H1 (cell line): ENCODE measurements around the gene F7. TPM values are rescaled to one million over a fixed set of nuclear protein-coding genes. Genes with fewer than 3 reads are reported as not detected.

Experiments
- CTCF ChIA-PET: fragments of 300-600 bp; sonication (Branson Sonifier 250); formaldehyde crosslinking; loops from one replicate; lab custom pipeline; 2021; ENCODE audit not compliant: partially characterized antibody; lab: Charles Lee
- POLR2A ChIA-PET: fragments of 300-600 bp; sonication (Branson Sonifier 250); formaldehyde crosslinking; loops from one replicate; lab custom pipeline; 2021; ENCODE audit warnings: inconsistent platforms; ENCODE audit not compliant: partially characterized antibody; lab: Charles Lee
- DNase-seq, 2 experiments: peaks; one replicate each; pipeline versions ENCODE4 v3.0.0 to v3.0.0-alpha.2; 2010 to 2022; ENCODE audit warnings: low spot score in 2 of 2, low read depth in 1 of 2, mixed read lengths in 1 of 2
- FAIRE-seq: peaks from 2 replicates; lab custom pipeline; 2011; peaks lifted over from hg19 to GRCh38; lab: Jason Lieb, UNC
- H2AFZ ChIP-seq: 2 replicates; pipeline ENCODE4 v1.8.1; 2012; ENCODE audit warnings: low read length, inconsistent platforms
- H2AK5ac ChIP-seq: 2 replicates; pipeline ENCODE4 v1.6.1; 2013; ENCODE audit warnings: low read depth, low read length
- H2BK120ac ChIP-seq: replicated peaks from 2 replicates; pipeline ENCODE3; 2013; ENCODE audit warnings: low read depth, low read length, inconsistent platforms
- H2BK12ac ChIP-seq: 2 replicates; pipeline ENCODE4 v1.6.1; 2013; ENCODE audit warnings: low read depth, low read length
- H2BK15ac ChIP-seq: 2 replicates; pipeline ENCODE4 v1.6.1; 2013; ENCODE audit warnings: low read length
- H2BK20ac ChIP-seq: 2 replicates; pipeline ENCODE4 v1.6.1; 2013; ENCODE audit warnings: low read length
- H2BK5ac ChIP-seq: 2 replicates; pipeline ENCODE4 v1.6.1; 2013; ENCODE audit warnings: low read depth, low read length
- H3K14ac ChIP-seq: 2 replicates; pipeline ENCODE4 v1.6.1; 2013; ENCODE audit warnings: inconsistent platforms; ENCODE audit not compliant: insufficient read length
- H3K18ac ChIP-seq: 2 replicates; pipeline ENCODE4 v1.6.1; 2013; ENCODE audit warnings: low read length; ENCODE audit errors: extremely low read depth
- H3K23ac ChIP-seq: 2 replicates; pipeline ENCODE4 v1.6.1; 2013; ENCODE audit warnings: inconsistent platforms; ENCODE audit not compliant: insufficient read length
- H3K23me2 ChIP-seq: 2 replicates; pipeline ENCODE4 v1.6.1; 2013; ENCODE audit warnings: low read depth, low read length
- H3K27ac ChIP-seq: 2 replicates; pipeline ENCODE4 v1.6.1; 2011; ENCODE audit warnings: low read depth, low read length, inconsistent platforms
- H3K27me3 ChIP-seq, 4 experiments: replicated peaks in 1 of 4; 1 replicate in 1 of 4; 2 replicates in 3 of 4; pipeline versions ENCODE4 v1.6.1 to v1.8.1; 2011 to 2013; ENCODE audit warnings: low read length in 3 of 4, mild to moderate bottlenecking in 3 of 4, inconsistent platforms in 2 of 4, mixed read lengths in 2 of 4, moderate library complexity in 1 of 4; ENCODE audit not compliant: control insufficient read depth in 3 of 4, insufficient read depth in 3 of 4; ENCODE audit errors: extremely low read depth in 1 of 4
- H3K36me3 ChIP-seq, 4 experiments: 2 replicates each; pipeline versions ENCODE4 v1.6.1 to v1.8.1; 2011 to 2013; ENCODE audit warnings: mild to moderate bottlenecking in 4 of 4, low read length in 3 of 4, moderate library complexity in 2 of 4, control low read depth in 1 of 4, inconsistent platforms in 1 of 4; ENCODE audit not compliant: insufficient read depth in 4 of 4, control insufficient read depth in 2 of 4
- H3K4ac ChIP-seq: replicated peaks from 2 replicates; pipeline ENCODE3; 2013; ENCODE audit warnings: low read length, low read depth, mixed read lengths, inconsistent platforms; ENCODE audit not compliant: insufficient read length
- H3K4me1 ChIP-seq, 4 experiments: replicated peaks in 1 of 4; 1 replicate in 1 of 4; 2 replicates in 3 of 4; pipeline versions ENCODE4 v1.6.1 to v1.8.1; 2011 to 2013; ENCODE audit warnings: low read length in 3 of 4, inconsistent platforms in 2 of 4, mixed read lengths in 1 of 4; ENCODE audit not compliant: insufficient read depth in 4 of 4, control insufficient read depth in 3 of 4
- H3K4me2 ChIP-seq, 2 experiments: 2 replicates each; pipeline versions ENCODE4 v1.6.1 to v1.8.1; 2011 to 2013; ENCODE audit warnings: low read depth in 2 of 2, low read length in 2 of 2, control low read depth in 1 of 2, inconsistent platforms in 1 of 2, mild to moderate bottlenecking in 1 of 2; ENCODE audit not compliant: insufficient read depth in 1 of 2
- H3K4me3 ChIP-seq, 4 experiments: fragments of 200-600, 300-600 bp in 1 of 4; sonication (generic), shearing (Covaris generic), sonication (Bioruptor Twin) in 1 of 4; 2 replicates each; pipeline versions ENCODE4 v1.5.1 to v1.8.1; 2011 to 2016; ENCODE audit warnings: low read length in 4 of 4, low read depth in 3 of 4, control low read depth in 2 of 4, inconsistent platforms in 2 of 4, mild to moderate bottlenecking in 2 of 4, mixed read lengths in 1 of 4, moderate library complexity in 1 of 4; ENCODE audit not compliant: insufficient read depth in 2 of 4; ENCODE audit errors: extremely low read depth in 1 of 4
- H3K56ac ChIP-seq: replicated peaks from 2 replicates; pipeline ENCODE3; 2013; ENCODE audit warnings: low read depth, mild to moderate bottlenecking, mixed read lengths, low read length, inconsistent platforms; ENCODE audit not compliant: insufficient read length
- H3K79me1 ChIP-seq: 2 replicates; pipeline ENCODE4 v1.6.1; 2013; ENCODE audit warnings: low read depth, low read length, control low read depth
- H3K79me2 ChIP-seq, 2 experiments: 2 replicates each; pipeline versions ENCODE4 v1.6.1 to v1.8.1; 2012 to 2013; ENCODE audit warnings: low read length in 2 of 2, mild to moderate bottlenecking in 2 of 2, inconsistent platforms in 1 of 2; ENCODE audit not compliant: insufficient read depth in 2 of 2, control insufficient read depth in 1 of 2
- H3K9ac ChIP-seq, 4 experiments: replicated peaks in 1 of 4; 1 replicate in 1 of 4; 2 replicates in 3 of 4; pipeline versions ENCODE4 v1.6.1 to v1.8.1; 2011 to 2013; ENCODE audit warnings: low read depth in 3 of 4, low read length in 3 of 4, control low read depth in 2 of 4, mild to moderate bottlenecking in 2 of 4, moderate library complexity in 2 of 4, inconsistent platforms in 1 of 4; ENCODE audit errors: extremely low read depth in 1 of 4
- H3K9me3 ChIP-seq, 2 experiments: 2 replicates each; pipeline versions ENCODE4 v1.6.1 to v1.8.1; 2012 to 2013; ENCODE audit warnings: mild to moderate bottlenecking in 2 of 2, moderate library complexity in 2 of 2, control low read depth in 1 of 2, inconsistent platforms in 1 of 2, low read depth in 1 of 2, low read length in 1 of 2, mixed read lengths in 1 of 2; ENCODE audit not compliant: insufficient read depth in 2 of 2
- H4K20me1 ChIP-seq, 2 experiments: replicated peaks in 1 of 2; 2 replicates each; pipeline versions ENCODE3 to v1.8.1; 2011 to 2013; ENCODE audit warnings: inconsistent platforms in 2 of 2, low read length in 2 of 2, mild to moderate bottlenecking in 1 of 2; ENCODE audit not compliant: insufficient read depth in 2 of 2, control insufficient read depth in 1 of 2
- H4K5ac ChIP-seq: 2 replicates; pipeline ENCODE4 v1.6.1; 2013; ENCODE audit warnings: low read length, low read depth, mixed read lengths, inconsistent platforms; ENCODE audit not compliant: insufficient read length
- H4K8ac ChIP-seq: 2 replicates; pipeline ENCODE4 v1.8.0; 2013; ENCODE audit warnings: mild to moderate bottlenecking, moderate library complexity, low read length, inconsistent platforms; ENCODE audit not compliant: insufficient read depth; ENCODE audit errors: extremely low read depth
- H4K91ac ChIP-seq: replicated peaks from 2 replicates; pipeline ENCODE3; 2013; ENCODE audit warnings: low read length, mixed read lengths, inconsistent platforms; ENCODE audit not compliant: insufficient read length
- BCL11A ChIP-seq, 2 experiments: IDR thresholded peaks; one replicate each; pipeline ENCODE4 v1.6.1; 2011; ENCODE audit warnings: low read depth in 2 of 2, low read length in 2 of 2, mild to moderate bottlenecking in 2 of 2
- BRCA1 ChIP-seq: IDR thresholded peaks from 2 replicates; pipeline ENCODE4 v1.6.1; 2012; ENCODE audit warnings: low read depth, low read length, improper control_type of control experiment
- NRF1 ChIP-seq: IDR thresholded peaks from 2 replicates; pipeline ENCODE4 v1.6.1; 2011; ENCODE audit warnings: mild to moderate bottlenecking, low read depth, low read length, improper control_type of control experiment
- POLR2A ChIP-seq, 2 experiments: IDR thresholded peaks; 1 replicate in 1 of 2; 2 replicates in 1 of 2; pipeline ENCODE4 v1.6.1; 2011; ENCODE audit warnings: low read depth in 2 of 2, low read length in 2 of 2, mild to moderate bottlenecking in 2 of 2; ENCODE audit errors: control extremely low read depth in 1 of 2
- SUZ12 ChIP-seq: fragments of 200-600 bp; sonication (generic); IDR thresholded peaks from 2 replicates; pipeline ENCODE4 v1.6.1; 2012; ENCODE audit warnings: mild to moderate bottlenecking, inconsistent platforms, low read length, moderate library complexity, mixed read lengths
- TAF1 ChIP-seq: IDR thresholded peaks from 2 replicates; pipeline ENCODE4 v1.6.1; 2011; ENCODE audit warnings: mild to moderate bottlenecking, low read depth, low read length
- ZNF274 ChIP-seq: IDR thresholded peaks from 2 replicates; pipeline ENCODE4 v1.7.0; 2012; ENCODE audit warnings: low read length, borderline replicate concordance; ENCODE audit errors: extremely low read depth
- WGBS, 2 experiments: shearing (Covaris generic) in 1 of 2; methylation state at CpG; one replicate each; pipeline versions ENCODE4 v1.1.6 to v1.1.7; 2013 to 2015; ENCODE audit warnings: low lambda C conversion rate in 2 of 2, mixed read lengths in 2 of 2, inconsistent platforms in 1 of 2, low coverage in 1 of 2, missing lambda C conversion rate in 1 of 2; ENCODE audit not compliant: insufficient replicate concordance in 2 of 2, insufficient coverage in 1 of 2, insufficient read length in 1 of 2; ENCODE audit errors: extremely low coverage in 1 of 2, missing lambda C conversion rate in 1 of 2; 5-methylcytosine and 5-hydroxymethylcytosine counted together
- polyA plus RNA-seq, 7 experiments: library from polyadenylated mRNA; depleted of rRNA in 3 of 7; stranded (reverse) in 5 of 7; unstranded in 2 of 7; fragments of >200 nt in 5 of 7; fragments of 200-250 nt in 2 of 7; gene quantifications; 1 replicate in 5 of 7; 2 replicates in 1 of 7; 4 replicates in 1 of 7; pipeline versions ENCODE4 v1.2.1 to v1.2.3, GENCODE V29; 2011 to 2013; ENCODE audit warnings: missing spikeins in 2 of 7, mixed read lengths in 2 of 7
- total RNA-seq: library from RNA; stranded (reverse); fragmentation: NEBNext Ultra II Directional; extraction: Animal tissue kit (Norgen Biotek cat#: 25700); gene quantifications from 2 replicates; pipeline ENCODE4 v1.2.1, GENCODE V29; 2021

The F7 gene
- total and polyA plus RNA-seq, 2 of the 8 experiments (the other 6 are each of a cell fraction or from before 2014, with no cell fraction given): 0.43 to 0.98 TPM

- Histone ChIP-seq H2BK15ac (no peak overlapping the region), H2BK5ac (no peak overlapping the region), H3K4ac (no peak overlapping the region), H3K4me1 (peaks cover 0 to 3% (median under 1%) of the 10 kb centered on the region in 4 experiments; a peak in 4 of 7 replicates), H3K4me3 (no peak overlapping the region), H3K36me3 (no peaks in the 10 kb centered on the region), H4K5ac (no peak overlapping the region), H3K79me2 (no peaks in the 10 kb centered on the region), H4K20me1 (no peaks in the 10 kb centered on the region), H3K27ac (no peak overlapping the region), H3K27me3 (no peaks in the 10 kb centered on the region), H3K14ac (no peak overlapping the region), H3K9me3 (no peaks in the 10 kb centered on the region), H4K91ac (no peak overlapping the region), H2AFZ (no peak overlapping the region), H2BK12ac (no peak overlapping the region)
- DNase-seq: no peak
- ChIA-PET CTCF (interaction anchor here (0.6 kb wide), 2 partner anchors 113 to 927 kb away, joined by 4 read pairs; no protein-coding TSS in a partner anchor), POLR2A (no interaction called here)
- 87% methylated on average over 5 of the region's 5 CpGs; no CpG with 5 or more reads in 1 of the 2 experiments for WGBS, 2 experiments
- TF ChIP-seq ZNF274 (no peak), BRCA1 (no peak), POLR2A (IDR thresholded peaks at IDR 0.05; ENCODE audit: control extremely low read depth in 1 of 2, low read depth in 2 of 2, low read length in 2 of 2) (no peak), SUZ12 (no peak), BCL11A (IDR thresholded peaks at IDR 0.05; ENCODE audit: low read depth in 2 of 2, low read length in 2 of 2) (no peak), NRF1 (no peak), TAF1 (no peak)
- TF ChIP-seq, all 59 proteins: peak for 0
- no peak overlapping the region for H3K9ac ChIP-seq
- no peak overlapping the region for H3K4me2 ChIP-seq
- no peak overlapping the region for H3K18ac ChIP-seq
- no peaks in the 10 kb centered on the region for H3K79me1 ChIP-seq
- no peak overlapping the region for H2BK20ac ChIP-seq
- H4K8ac ChIP-seq: no peak overlapping the region
- no peak overlapping the region for H2BK120ac ChIP-seq
- FAIRE-seq: no peak
- H2AK5ac ChIP-seq: no peak overlapping the region
- H3K23me2 ChIP-seq: no peaks in the 10 kb centered on the region
- no peak overlapping the region for H3K23ac ChIP-seq
- no peak overlapping the region for H3K56ac ChIP-seq
Measured at GRCh38 chr13:113139577-113139976, 34.0 kb downstream of the F7 start.
